Glutamatergic neuron (in vitro differentiated cells): ENCODE measurements around the gene NHLH2. TPM values are rescaled to one million over a fixed set of nuclear protein-coding genes. Genes with fewer than 3 reads are reported as not detected.
A peak's percentile ranks its signal among the peaks of the same experiment; 100 is the strongest.

ENCODE experiments used
- DNase-seq: peaks from one replicate; pipeline ENCODE4 v3.0.0; 2022
- H3K27ac Mint-ChIP-seq: one replicate; pipeline ENCODE4 v1.8.0; 2020; ENCODE audit warnings: mild to moderate bottlenecking, mixed read lengths, inconsistent platforms; ENCODE audit not compliant: unreplicated experiment
- H3K27me3 Mint-ChIP-seq: one replicate; pipeline ENCODE4 v1.8.0; 2020; ENCODE audit warnings: mild to moderate bottlenecking, moderate library complexity, mixed read lengths, inconsistent platforms; ENCODE audit not compliant: unreplicated experiment
- H3K36me3 Mint-ChIP-seq: one replicate; pipeline ENCODE4 v1.8.0; 2020; ENCODE audit warnings: mild to moderate bottlenecking, mixed read lengths, inconsistent platforms; ENCODE audit not compliant: unreplicated experiment
- H3K4me1 Mint-ChIP-seq: one replicate; pipeline ENCODE4 v1.8.0; 2020; ENCODE audit warnings: mild to moderate bottlenecking, low read depth, mixed read lengths, inconsistent platforms; ENCODE audit not compliant: unreplicated experiment
- H3K4me3 Mint-ChIP-seq: one replicate; pipeline ENCODE4 v1.8.0; 2020; ENCODE audit warnings: mild to moderate bottlenecking, mixed read lengths, inconsistent platforms; ENCODE audit not compliant: unreplicated experiment
- H3K9me3 Mint-ChIP-seq: one replicate; pipeline ENCODE4 v1.8.0; 2020; ENCODE audit warnings: mild to moderate bottlenecking, moderate library complexity, mixed read lengths, inconsistent platforms; ENCODE audit not compliant: unreplicated experiment
- CTCF ChIP-seq: fragments of 200-600 bp; sonication (generic); IDR thresholded peaks from one replicate; pipeline ENCODE4 v1.5.0; 2021; ENCODE audit not compliant: partially characterized antibody, unreplicated experiment
- total RNA-seq: library from RNA; stranded (reverse); fragmentation: NEBNext Ultra II Directional; extraction: Animal tissue kit (Norgen Biotek cat#: 25700); gene quantifications from one replicate; pipeline ENCODE4 v1.2.1, GENCODE V29; 2021; ENCODE audit not compliant: unreplicated experiment

NHLH2 gene
- total RNA-seq, 1 donor from 2014 or later = 255 TPM

GRCh38 chr1:115854005-115854404 lies 13.1 kb upstream of the NHLH2 start:
- DNase-seq = no peak
- Mint-ChIP-seq H3K27ac (no peak overlapping the region), H3K4me1 (no peaks in the 10 kb centered on the region), H3K9me3 (no peaks in the 10 kb centered on the region), H3K4me3 (no peak overlapping the region), H3K36me3 (no peaks in the 10 kb centered on the region), H3K27me3 (no peaks in the 10 kb centered on the region)
- no peak for TF ChIP-seq CTCF

- no peak for TF ChIP-seq CTCF
- DNase-seq = no peak
- peaks cover 2% of the 10 kb centered on the region for H3K4me1 Mint-ChIP-seq
- H3K9me3 Mint-ChIP-seq = no peaks in the 10 kb centered on the region
- no peaks in the 10 kb centered on the region for H3K36me3 Mint-ChIP-seq
- H3K27me3 Mint-ChIP-seq = no peaks in the 10 kb centered on the region
- H3K27ac Mint-ChIP-seq = no peak overlapping the region
- no peak overlapping the region for H3K4me3 Mint-ChIP-seq
Observed at GRCh38 chr1:115850937-115851336, 10.0 kb upstream of the NHLH2 start.

GRCh38 chr1:115847787-115848186 lies 6.9 kb upstream of the NHLH2 start:
- no peak for TF ChIP-seq CTCF
- Mint-ChIP-seq H3K9me3 (peaks cover 3% of the 10 kb centered on the region), H3K36me3 (no peaks in the 10 kb centered on the region), H3K4me3 (no peak overlapping the region), H3K27me3 (peaks cover 4% of the 10 kb centered on the region), H3K4me1 (peaks cover 9% of the 10 kb centered on the region), H3K27ac (no peak overlapping the region)
- DNase-seq = no peak

GRCh38 chr1:115842948-115843347 lies 2.0 kb upstream of the NHLH2 start:
- peaks cover 11% of the 10 kb centered on the region for H3K36me3 Mint-ChIP-seq
- DNase-seq = peak; percentile 72
- H3K27me3 Mint-ChIP-seq = peaks cover 27% of the 10 kb centered on the region
- no peak for TF ChIP-seq CTCF
- peak overlapping the region; percentile 91 for H3K27ac Mint-ChIP-seq
- H3K4me1 Mint-ChIP-seq = peaks cover 22% of the 10 kb centered on the region
- H3K9me3 Mint-ChIP-seq = peaks cover 26% of the 10 kb centered on the region
- peak overlapping the region; percentile 92 for H3K4me3 Mint-ChIP-seq

GRCh38 chr1:115839679-115840237 lies 1.2 kb downstream of the NHLH2 start:
- Mint-ChIP-seq H3K27ac (peak overlapping the region; percentile 99), H3K27me3 (peaks cover 40% of the 10 kb centered on the region), H3K4me1 (peaks cover 27% of the 10 kb centered on the region), H3K4me3 (peak overlapping the region; percentile 92), H3K36me3 (peaks cover 24% of the 10 kb centered on the region), H3K9me3 (peaks cover 45% of the 10 kb centered on the region)
- TF ChIP-seq CTCF = no peak
- DNase-seq = no peak
